H1 (cell line): ENCODE measurements around the gene IL19. TPM values are rescaled to one million over a fixed set of nuclear protein-coding genes. Genes with fewer than 3 reads are reported as not detected.

Source experiments
- CTCF ChIA-PET: fragments of 300-600 bp; sonication (Branson Sonifier 250); formaldehyde crosslinking; loops from one replicate; lab custom pipeline; 2021; ENCODE audit not compliant: partially characterized antibody; lab: Charles Lee
- POLR2A ChIA-PET: fragments of 300-600 bp; sonication (Branson Sonifier 250); formaldehyde crosslinking; loops from one replicate; lab custom pipeline; 2021; ENCODE audit warnings: inconsistent platforms; ENCODE audit not compliant: partially characterized antibody; lab: Charles Lee
- DNase-seq, 2 experiments: peaks; one replicate each; pipeline versions ENCODE4 v3.0.0 to v3.0.0-alpha.2; 2010 to 2022; ENCODE audit warnings: low spot score in 2 of 2, low read depth in 1 of 2, mixed read lengths in 1 of 2
- FAIRE-seq: peaks from 2 replicates; lab custom pipeline; 2011; peaks lifted over from hg19 to GRCh38; lab: Jason Lieb, UNC
- H2AFZ ChIP-seq: 2 replicates; pipeline ENCODE4 v1.8.1; 2012; ENCODE audit warnings: low read length, inconsistent platforms
- H2AK5ac ChIP-seq: 2 replicates; pipeline ENCODE4 v1.6.1; 2013; ENCODE audit warnings: low read depth, low read length
- H2BK120ac ChIP-seq: replicated peaks from 2 replicates; pipeline ENCODE3; 2013; ENCODE audit warnings: low read depth, low read length, inconsistent platforms
- H2BK12ac ChIP-seq: 2 replicates; pipeline ENCODE4 v1.6.1; 2013; ENCODE audit warnings: low read depth, low read length
- H2BK15ac ChIP-seq: 2 replicates; pipeline ENCODE4 v1.6.1; 2013; ENCODE audit warnings: low read length
- H2BK20ac ChIP-seq: 2 replicates; pipeline ENCODE4 v1.6.1; 2013; ENCODE audit warnings: low read length
- H2BK5ac ChIP-seq: 2 replicates; pipeline ENCODE4 v1.6.1; 2013; ENCODE audit warnings: low read depth, low read length
- H3K14ac ChIP-seq: 2 replicates; pipeline ENCODE4 v1.6.1; 2013; ENCODE audit warnings: inconsistent platforms; ENCODE audit not compliant: insufficient read length
- H3K18ac ChIP-seq: 2 replicates; pipeline ENCODE4 v1.6.1; 2013; ENCODE audit warnings: low read length; ENCODE audit errors: extremely low read depth
- H3K23ac ChIP-seq: 2 replicates; pipeline ENCODE4 v1.6.1; 2013; ENCODE audit warnings: inconsistent platforms; ENCODE audit not compliant: insufficient read length
- H3K23me2 ChIP-seq: 2 replicates; pipeline ENCODE4 v1.6.1; 2013; ENCODE audit warnings: low read depth, low read length
- H3K27ac ChIP-seq: 2 replicates; pipeline ENCODE4 v1.6.1; 2011; ENCODE audit warnings: low read depth, low read length, inconsistent platforms
- H3K27me3 ChIP-seq, 4 experiments: replicated peaks in 1 of 4; 1 replicate in 1 of 4; 2 replicates in 3 of 4; pipeline versions ENCODE4 v1.6.1 to v1.8.1; 2011 to 2013; ENCODE audit warnings: low read length in 3 of 4, mild to moderate bottlenecking in 3 of 4, inconsistent platforms in 2 of 4, mixed read lengths in 2 of 4, moderate library complexity in 1 of 4; ENCODE audit not compliant: control insufficient read depth in 3 of 4, insufficient read depth in 3 of 4; ENCODE audit errors: extremely low read depth in 1 of 4
- H3K36me3 ChIP-seq, 4 experiments: 2 replicates each; pipeline versions ENCODE4 v1.6.1 to v1.8.1; 2011 to 2013; ENCODE audit warnings: mild to moderate bottlenecking in 4 of 4, low read length in 3 of 4, moderate library complexity in 2 of 4, control low read depth in 1 of 4, inconsistent platforms in 1 of 4; ENCODE audit not compliant: insufficient read depth in 4 of 4, control insufficient read depth in 2 of 4
- H3K4ac ChIP-seq: replicated peaks from 2 replicates; pipeline ENCODE3; 2013; ENCODE audit warnings: low read length, low read depth, mixed read lengths, inconsistent platforms; ENCODE audit not compliant: insufficient read length
- H3K4me1 ChIP-seq, 4 experiments: replicated peaks in 1 of 4; 1 replicate in 1 of 4; 2 replicates in 3 of 4; pipeline versions ENCODE4 v1.6.1 to v1.8.1; 2011 to 2013; ENCODE audit warnings: low read length in 3 of 4, inconsistent platforms in 2 of 4, mixed read lengths in 1 of 4; ENCODE audit not compliant: insufficient read depth in 4 of 4, control insufficient read depth in 3 of 4
- H3K4me2 ChIP-seq, 2 experiments: 2 replicates each; pipeline versions ENCODE4 v1.6.1 to v1.8.1; 2011 to 2013; ENCODE audit warnings: low read depth in 2 of 2, low read length in 2 of 2, control low read depth in 1 of 2, inconsistent platforms in 1 of 2, mild to moderate bottlenecking in 1 of 2; ENCODE audit not compliant: insufficient read depth in 1 of 2
- H3K4me3 ChIP-seq, 4 experiments: fragments of 200-600, 300-600 bp in 1 of 4; sonication (generic), shearing (Covaris generic), sonication (Bioruptor Twin) in 1 of 4; 2 replicates each; pipeline versions ENCODE4 v1.5.1 to v1.8.1; 2011 to 2016; ENCODE audit warnings: low read length in 4 of 4, low read depth in 3 of 4, control low read depth in 2 of 4, inconsistent platforms in 2 of 4, mild to moderate bottlenecking in 2 of 4, mixed read lengths in 1 of 4, moderate library complexity in 1 of 4; ENCODE audit not compliant: insufficient read depth in 2 of 4; ENCODE audit errors: extremely low read depth in 1 of 4
- H3K56ac ChIP-seq: replicated peaks from 2 replicates; pipeline ENCODE3; 2013; ENCODE audit warnings: low read depth, mild to moderate bottlenecking, mixed read lengths, low read length, inconsistent platforms; ENCODE audit not compliant: insufficient read length
- H3K79me1 ChIP-seq: 2 replicates; pipeline ENCODE4 v1.6.1; 2013; ENCODE audit warnings: low read depth, low read length, control low read depth
- H3K79me2 ChIP-seq, 2 experiments: 2 replicates each; pipeline versions ENCODE4 v1.6.1 to v1.8.1; 2012 to 2013; ENCODE audit warnings: low read length in 2 of 2, mild to moderate bottlenecking in 2 of 2, inconsistent platforms in 1 of 2; ENCODE audit not compliant: insufficient read depth in 2 of 2, control insufficient read depth in 1 of 2
- H3K9ac ChIP-seq, 4 experiments: replicated peaks in 1 of 4; 1 replicate in 1 of 4; 2 replicates in 3 of 4; pipeline versions ENCODE4 v1.6.1 to v1.8.1; 2011 to 2013; ENCODE audit warnings: low read depth in 3 of 4, low read length in 3 of 4, control low read depth in 2 of 4, mild to moderate bottlenecking in 2 of 4, moderate library complexity in 2 of 4, inconsistent platforms in 1 of 4; ENCODE audit errors: extremely low read depth in 1 of 4
- H3K9me3 ChIP-seq, 2 experiments: 2 replicates each; pipeline versions ENCODE4 v1.6.1 to v1.8.1; 2012 to 2013; ENCODE audit warnings: mild to moderate bottlenecking in 2 of 2, moderate library complexity in 2 of 2, control low read depth in 1 of 2, inconsistent platforms in 1 of 2, low read depth in 1 of 2, low read length in 1 of 2, mixed read lengths in 1 of 2; ENCODE audit not compliant: insufficient read depth in 2 of 2
- H4K20me1 ChIP-seq, 2 experiments: replicated peaks in 1 of 2; 2 replicates each; pipeline versions ENCODE3 to v1.8.1; 2011 to 2013; ENCODE audit warnings: inconsistent platforms in 2 of 2, low read length in 2 of 2, mild to moderate bottlenecking in 1 of 2; ENCODE audit not compliant: insufficient read depth in 2 of 2, control insufficient read depth in 1 of 2
- H4K5ac ChIP-seq: 2 replicates; pipeline ENCODE4 v1.6.1; 2013; ENCODE audit warnings: low read length, low read depth, mixed read lengths, inconsistent platforms; ENCODE audit not compliant: insufficient read length
- H4K8ac ChIP-seq: 2 replicates; pipeline ENCODE4 v1.8.0; 2013; ENCODE audit warnings: mild to moderate bottlenecking, moderate library complexity, low read length, inconsistent platforms; ENCODE audit not compliant: insufficient read depth; ENCODE audit errors: extremely low read depth
- H4K91ac ChIP-seq: replicated peaks from 2 replicates; pipeline ENCODE3; 2013; ENCODE audit warnings: low read length, mixed read lengths, inconsistent platforms; ENCODE audit not compliant: insufficient read length
- CHD1 ChIP-seq: IDR thresholded peaks from 2 replicates; pipeline ENCODE4 v1.6.1; 2012; ENCODE audit warnings: low read depth, low read length, improper control_type of control experiment
- CREB1 ChIP-seq: IDR thresholded peaks from 2 replicates; pipeline ENCODE4 v1.6.1; 2012; ENCODE audit warnings: inconsistent platforms
- EGR1 ChIP-seq: IDR thresholded peaks from 2 replicates; pipeline ENCODE4 v1.6.1; 2011; ENCODE audit warnings: low read depth, low read length, borderline replicate concordance
- GABPA ChIP-seq: IDR thresholded peaks from 2 replicates; pipeline ENCODE4 v1.6.1; 2011; ENCODE audit warnings: mild to moderate bottlenecking, low read length, moderate library complexity, borderline replicate concordance; ENCODE audit not compliant: insufficient read depth
- NANOG ChIP-seq: IDR thresholded peaks from 2 replicates; pipeline ENCODE4 v1.6.1; 2011; ENCODE audit warnings: low read length, low read depth, mild to moderate bottlenecking, inconsistent platforms; ENCODE audit not compliant: insufficient read depth, poor library complexity, severe bottlenecking
- TAF7 ChIP-seq: optimal IDR thresholded peaks from 2 replicates; pipeline ENCODE3; 2011; ENCODE audit warnings: low read depth, mild to moderate bottlenecking, inconsistent platforms, low read length, moderate library complexity, borderline replicate concordance
- TEAD4 ChIP-seq: IDR thresholded peaks from 2 replicates; pipeline ENCODE4 v1.6.1; 2012; ENCODE audit warnings: low read depth, low read length, inconsistent platforms, mixed read lengths
- USF2 ChIP-seq: IDR thresholded peaks from 2 replicates; pipeline ENCODE4 v1.6.1; 2011; ENCODE audit warnings: low read length, improper control_type of control experiment
- WGBS, 2 experiments: shearing (Covaris generic) in 1 of 2; methylation state at CpG; one replicate each; pipeline versions ENCODE4 v1.1.6 to v1.1.7; 2013 to 2015; ENCODE audit warnings: low lambda C conversion rate in 2 of 2, mixed read lengths in 2 of 2, inconsistent platforms in 1 of 2, low coverage in 1 of 2, missing lambda C conversion rate in 1 of 2; ENCODE audit not compliant: insufficient replicate concordance in 2 of 2, insufficient coverage in 1 of 2, insufficient read length in 1 of 2; ENCODE audit errors: extremely low coverage in 1 of 2, missing lambda C conversion rate in 1 of 2; 5-methylcytosine and 5-hydroxymethylcytosine counted together
- polyA plus RNA-seq, 7 experiments: library from polyadenylated mRNA; depleted of rRNA in 3 of 7; stranded (reverse) in 5 of 7; unstranded in 2 of 7; fragments of >200 nt in 5 of 7; fragments of 200-250 nt in 2 of 7; gene quantifications; 1 replicate in 5 of 7; 2 replicates in 1 of 7; 4 replicates in 1 of 7; pipeline versions ENCODE4 v1.2.1 to v1.2.3, GENCODE V29; 2011 to 2013; ENCODE audit warnings: missing spikeins in 2 of 7, mixed read lengths in 2 of 7
- total RNA-seq: library from RNA; stranded (reverse); fragmentation: NEBNext Ultra II Directional; extraction: Animal tissue kit (Norgen Biotek cat#: 25700); gene quantifications from 2 replicates; pipeline ENCODE4 v1.2.1, GENCODE V29; 2021

The IL19 gene
- total and polyA plus RNA-seq, 2 of the 8 experiments (the other 6 are each of a cell fraction or from before 2014, with no cell fraction given): not detected

DNA sequence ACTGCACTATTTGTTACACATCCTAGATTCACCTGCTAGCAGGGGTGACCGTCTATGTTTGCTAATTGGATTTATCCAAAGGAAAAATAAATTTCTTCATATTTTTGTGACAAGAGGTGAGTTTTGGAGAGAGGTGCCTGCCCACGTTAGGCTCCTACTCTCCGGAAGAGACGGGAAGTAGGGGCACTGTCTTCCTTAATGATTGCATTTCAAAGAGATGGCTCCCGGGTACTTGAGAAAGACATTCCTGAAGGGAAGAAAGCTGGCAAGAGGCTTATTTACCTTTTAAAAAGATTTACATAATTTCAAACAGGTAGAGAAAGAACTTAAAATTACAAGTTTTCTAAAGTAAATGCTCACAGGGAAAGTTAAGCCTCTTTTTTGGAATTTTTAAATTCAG is 18.7 kb upstream of the IL19 start:
- Histone ChIP-seq H2BK5ac (no peak overlapping the region), H3K23ac (no peak overlapping the region), H4K91ac (no peak overlapping the region), H3K56ac (no peak overlapping the region), H3K14ac (no peak overlapping the region)
- no peak for DNase-seq
- peak; percentile 28; the same call in 1 of the 2 replicates for TF ChIP-seq TEAD4
- TF ChIP-seq NANOG: peak; percentile 38
- no peak for TF ChIP-seq TAF7
- TF ChIP-seq EGR1: peak; percentile 17; the same call in 1 of the 2 replicates
- no peak for TF ChIP-seq GABPA
- no peak for TF ChIP-seq USF2
- TF ChIP-seq CREB1: no peak
- TF ChIP-seq CHD1: no peak
- TF ChIP-seq, all 59 proteins: peak for 3
- 47% methylated on average over 5 of the region's 5 CpGs; no CpG with 5 or more reads in 1 of the 2 experiments for WGBS, 2 experiments
- Histone ChIP-seq H3K27ac (no peak overlapping the region), H3K18ac (no peak overlapping the region), H3K27me3 (peaks cover 2 to 7% (median 4%) of the 10 kb centered on the region in 4 experiments; a peak in 5 of 7 replicates), H3K4me3 (no peak overlapping the region), H4K5ac (no peak overlapping the region), H2BK15ac (no peak overlapping the region), H3K9me3 (no peaks in the 10 kb centered on the region), H3K79me2 (no peaks in the 10 kb centered on the region), H2BK12ac (no peak overlapping the region), H3K4me1 (no peaks in the 10 kb centered on the region), H2AK5ac (no peak overlapping the region), H3K9ac (no peak overlapping the region), H2BK120ac (no peak overlapping the region), H4K20me1 (no peaks in the 10 kb centered on the region), H4K8ac (no peak overlapping the region), H2AFZ (no peak overlapping the region), H3K4ac (no peak overlapping the region), H3K36me3 (no peaks in the 10 kb centered on the region), H3K4me2 (no peak overlapping the region), H2BK20ac (no peak overlapping the region), H3K23me2 (no peaks in the 10 kb centered on the region; the same call in 1 of the 2 replicates), H3K79me1 (no peaks in the 10 kb centered on the region)
- ChIA-PET CTCF (interaction anchor here (1.2 to 1.8 kb wide), 2 partner anchors 17 to 19 kb away, joined by 3 to 5 read pairs; partner anchors contain the start of gene IL19), POLR2A (no interaction called here)
- no peak for FAIRE-seq
